ENCODE measurements around the gene CCDC24.

CCDC24 gene

DNA sequence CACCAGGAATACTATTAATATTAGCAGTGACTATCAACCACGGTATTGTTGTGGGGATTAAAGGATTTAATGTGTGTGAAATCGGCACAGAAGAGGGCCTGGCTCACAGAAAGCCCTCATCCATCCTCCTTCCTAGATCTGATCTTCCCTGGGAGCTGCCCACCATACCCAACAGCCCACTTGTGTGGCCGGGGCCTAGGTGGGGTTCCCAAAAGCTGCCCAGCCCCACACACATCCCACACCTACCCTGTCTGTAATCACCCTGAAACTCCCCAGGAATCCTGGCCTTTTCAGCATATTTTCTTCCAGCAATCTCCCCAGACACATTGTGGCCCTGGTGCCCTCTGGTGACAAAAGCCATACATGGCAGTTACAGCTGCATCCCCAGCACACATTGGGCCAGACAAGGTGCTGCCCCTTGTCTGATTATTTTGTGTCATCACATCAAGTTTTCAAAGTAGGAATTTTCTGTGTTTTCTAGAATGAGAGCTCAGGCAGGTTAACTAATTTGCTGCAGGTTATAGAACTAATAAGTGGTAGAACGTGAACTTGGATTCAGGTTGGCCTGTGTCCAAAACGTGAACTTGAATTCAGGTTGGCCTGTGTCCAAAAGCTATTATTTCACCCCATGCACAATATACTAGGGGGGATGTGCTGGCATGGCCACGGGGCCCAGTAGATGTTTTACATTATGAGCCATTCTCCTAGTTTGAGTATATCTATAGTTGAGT lies 45.2 kb downstream of the CCDC24 start:
- H3K27ac ChIP-seq, result peak overlapping the region; percentile 13
- no peak for DNase-seq (ENCODE audit: low read depth, low spot score)

DNA sequence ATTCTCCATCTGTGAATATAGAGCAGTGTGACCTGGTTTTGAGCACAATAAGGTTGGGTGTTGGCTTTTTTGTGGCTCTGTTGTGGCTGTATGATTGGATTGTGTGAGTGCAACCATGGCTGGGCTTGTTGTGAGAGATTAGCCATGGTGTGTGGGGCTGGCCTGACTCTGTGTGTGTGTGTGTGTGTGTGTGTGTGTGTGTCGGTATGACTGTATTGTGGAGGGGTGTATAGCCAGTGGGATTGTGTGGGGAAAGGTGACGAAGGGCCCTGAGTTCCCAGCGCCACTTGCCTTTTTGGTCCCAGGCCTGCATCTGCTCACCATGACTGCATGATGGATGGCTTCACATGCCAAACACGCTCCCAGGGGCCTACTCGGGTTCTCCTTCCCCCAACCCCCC lies 45.8 kb downstream of the CCDC24 start:
- no peak overlapping the region for H3K27ac ChIP-seq
- no peak for DNase-seq (ENCODE audit: low read depth, low spot score)

DNA sequence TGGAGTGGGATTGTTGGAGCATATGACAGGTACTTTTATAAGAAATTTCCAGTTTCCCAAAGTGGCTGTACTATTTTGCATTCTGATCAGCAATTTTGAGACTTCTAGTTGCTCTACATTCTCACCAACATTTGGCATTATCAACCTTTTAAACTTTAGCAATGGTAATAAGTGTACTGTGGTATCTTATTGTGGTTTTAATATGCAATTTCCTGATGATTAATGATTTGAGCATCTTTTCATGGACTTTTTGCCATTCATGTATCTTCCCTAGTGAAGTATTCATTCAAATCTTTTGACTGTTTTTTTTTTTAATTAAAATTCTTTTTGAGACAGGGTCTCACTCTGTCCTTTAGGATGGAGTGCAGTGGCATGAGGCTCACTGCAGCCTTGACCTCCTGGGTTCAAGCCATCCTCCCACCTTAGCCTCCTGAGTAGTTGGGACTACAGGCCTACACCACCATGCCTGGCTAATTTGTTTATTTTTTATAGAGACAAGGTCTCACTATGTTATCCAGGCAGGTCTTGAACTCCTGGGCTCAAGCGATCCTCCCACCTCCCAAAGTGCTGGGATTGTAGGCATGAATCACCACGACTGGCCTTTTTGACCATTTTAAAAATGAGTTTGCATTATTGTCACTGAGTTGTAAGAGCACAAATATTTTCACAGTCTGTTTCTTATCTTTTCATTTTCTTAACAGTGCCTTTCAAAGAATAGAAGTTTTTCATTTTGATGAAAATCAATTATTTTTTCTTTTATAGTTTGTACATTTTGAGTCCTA lies 47.7 kb downstream of the CCDC24 start:
- H3K27ac ChIP-seq, result peak overlapping the region; percentile 43
- no peak for DNase-seq (ENCODE audit: low read depth, low spot score)

DNA sequence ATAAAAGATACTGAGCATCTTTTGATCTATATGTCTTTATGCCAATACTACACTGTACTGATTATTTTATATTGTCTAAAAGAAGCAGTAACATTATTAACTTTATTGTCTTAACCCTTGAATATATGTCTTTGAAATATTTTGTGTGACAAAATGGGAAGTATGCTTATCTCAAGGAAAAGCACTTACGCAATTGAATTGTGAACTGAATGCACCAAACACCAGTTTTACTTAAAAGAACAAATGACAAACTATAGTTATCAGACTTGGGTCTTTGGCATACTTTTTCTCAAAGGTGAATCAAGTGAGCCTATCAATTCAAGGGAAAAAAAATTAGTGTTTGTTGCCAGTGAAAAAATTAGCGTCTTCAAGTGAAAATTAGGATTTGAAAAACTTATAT lies 49.0 kb downstream of the CCDC24 start:
- H3K27ac ChIP-seq, result no peak overlapping the region
- DNase-seq (ENCODE audit: low read depth, low spot score), result no peak

DNA sequence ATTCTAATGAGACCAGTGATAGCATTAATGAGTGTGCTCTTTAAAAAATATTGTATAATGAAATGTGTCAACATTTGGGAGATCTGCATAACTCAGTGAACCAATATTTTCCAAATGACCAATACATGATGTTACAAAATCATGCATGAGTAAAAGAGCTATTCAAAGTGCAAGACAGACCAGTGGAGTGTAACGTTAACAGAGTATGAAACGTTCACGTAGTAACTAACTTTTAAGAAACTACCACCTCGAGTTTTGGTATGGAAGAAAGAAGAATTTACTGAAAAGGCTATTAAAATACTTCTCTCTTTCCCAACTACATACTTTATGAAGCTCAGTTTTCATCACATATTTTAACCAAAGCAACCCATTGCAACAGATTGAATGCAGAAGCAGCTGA lies 49.4 kb downstream of the CCDC24 start:
- no peak for DNase-seq (ENCODE audit: low read depth, low spot score)
- no peak overlapping the region for H3K27ac ChIP-seq

DNA sequence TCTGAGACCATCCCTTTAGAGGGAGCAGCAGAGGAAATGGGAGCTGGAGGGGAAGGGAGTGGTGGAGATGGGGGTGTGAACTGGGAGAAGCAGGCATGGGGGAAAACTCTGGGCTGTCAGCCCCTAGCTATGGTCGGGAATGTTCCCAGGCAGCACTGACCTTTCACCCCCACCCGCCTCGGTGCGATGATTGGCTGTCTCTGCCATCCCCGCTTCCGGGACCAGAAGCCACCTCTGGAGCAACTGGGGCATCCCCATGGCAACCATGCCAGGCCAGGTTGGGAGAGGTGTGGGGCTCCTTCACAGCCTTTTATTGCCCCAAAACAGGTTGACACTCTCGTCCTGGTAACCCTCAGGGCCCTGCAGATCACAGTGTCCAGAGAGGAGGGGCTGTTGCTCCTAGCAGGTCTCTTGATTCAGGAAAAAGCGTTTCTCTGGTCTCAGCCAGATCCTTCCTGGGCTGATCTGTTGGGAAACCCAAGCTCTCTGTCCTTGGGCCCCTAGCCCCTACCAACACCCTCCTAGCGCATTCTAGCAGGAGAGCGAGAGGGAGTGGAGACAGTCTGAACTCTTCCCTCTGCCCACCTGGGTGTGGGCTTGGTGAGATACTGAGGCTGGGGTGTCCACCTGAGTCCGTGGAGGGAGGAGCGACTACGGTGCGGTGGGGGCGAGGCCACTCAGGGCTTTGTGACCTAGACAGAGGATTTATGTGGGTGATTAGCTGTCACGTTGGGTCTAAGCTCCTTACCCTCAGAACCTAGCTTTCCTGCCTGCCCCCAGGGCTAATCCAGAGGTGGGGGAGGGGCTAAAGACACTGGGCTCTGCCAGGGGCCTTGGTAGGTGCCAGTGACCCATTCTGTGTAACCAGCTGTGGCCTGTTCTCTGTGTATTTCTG lies 52.0 kb downstream of the CCDC24 start:
- H3K27ac ChIP-seq, result peak overlapping the region; percentile 43
- DNase-seq (ENCODE audit: low read depth, low spot score), result no peak

DNA sequence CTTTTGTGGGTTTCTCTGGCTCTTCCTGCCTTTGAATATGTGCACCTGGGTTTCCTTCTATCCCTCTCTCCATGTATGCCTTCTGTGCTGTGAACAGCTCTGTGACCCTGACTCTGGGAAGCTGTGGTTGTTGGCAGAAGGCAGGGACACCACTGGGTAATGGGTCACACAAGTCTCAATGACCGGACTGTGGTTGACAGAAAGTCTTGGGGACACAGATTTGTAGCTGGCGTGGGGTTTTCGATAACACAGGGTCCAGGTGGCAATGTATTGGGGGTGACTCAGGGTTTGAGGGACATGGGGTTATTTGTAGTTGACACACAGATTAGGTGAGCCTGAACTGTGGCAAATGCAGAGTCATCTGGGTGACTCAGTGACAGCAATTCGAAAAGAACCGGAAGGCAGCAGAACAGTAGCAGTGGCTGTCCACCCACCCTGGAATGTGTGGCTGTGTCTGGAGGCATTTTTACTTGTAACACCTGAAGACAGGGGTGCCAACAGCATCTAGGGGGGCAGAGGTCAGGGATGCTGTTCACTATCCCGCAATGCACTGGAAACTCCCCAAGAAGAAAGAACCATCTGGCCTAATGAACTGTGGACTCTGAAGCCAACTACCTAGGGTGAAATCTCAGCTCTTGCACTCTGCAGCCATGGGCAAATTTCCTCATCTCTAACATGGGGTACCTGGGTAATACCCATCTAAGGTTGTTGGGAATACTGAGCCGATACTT lies 52.8 kb downstream of the CCDC24 start:
- DNase-seq (ENCODE audit: low read depth, low spot score), result no peak
- H3K27ac ChIP-seq, result peak overlapping the region; percentile 43

DNA sequence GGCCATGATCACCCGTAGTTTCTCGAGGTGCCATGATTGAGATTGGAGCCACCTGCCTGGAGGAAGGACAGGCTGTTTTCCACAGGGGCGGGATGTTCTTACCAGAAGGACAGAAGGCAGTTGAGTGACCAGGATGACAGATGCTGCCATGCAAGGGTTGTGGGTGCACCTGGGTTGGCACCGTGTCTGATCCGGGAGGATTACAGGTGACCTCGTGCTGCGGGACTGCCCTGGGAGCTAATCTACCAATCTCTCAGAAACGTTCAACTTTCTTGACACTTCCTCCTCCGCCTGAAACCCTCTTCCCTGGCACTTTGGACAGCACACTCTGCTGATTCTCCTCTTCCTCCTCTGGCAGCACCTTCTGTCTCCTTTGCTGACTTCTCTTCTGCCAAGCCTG lies 53.7 kb downstream of the CCDC24 start:
- DNase-seq (ENCODE audit: low read depth, low spot score), result no peak
- H3K27ac ChIP-seq, result no peak overlapping the region

All from epithelial cell of prostate (primary cell).